Measurements from ENCODE around the gene MALAT1. TPM values are rescaled to one million over a fixed set of nuclear protein-coding genes. Genes with fewer than 3 reads are reported as not detected.
"Not testable (repeated sequence)": the region's sequence is repeated elsewhere in the genome, so short reads cannot be mapped to it uniquely, and the experiment has no call there.

MALAT1 gene
- total and polyA plus RNA-seq, 2 of the 8 experiments (the other 6 are each of a cell fraction or from before 2014, with no cell fraction given): 115 to 984 TPM

DNA sequence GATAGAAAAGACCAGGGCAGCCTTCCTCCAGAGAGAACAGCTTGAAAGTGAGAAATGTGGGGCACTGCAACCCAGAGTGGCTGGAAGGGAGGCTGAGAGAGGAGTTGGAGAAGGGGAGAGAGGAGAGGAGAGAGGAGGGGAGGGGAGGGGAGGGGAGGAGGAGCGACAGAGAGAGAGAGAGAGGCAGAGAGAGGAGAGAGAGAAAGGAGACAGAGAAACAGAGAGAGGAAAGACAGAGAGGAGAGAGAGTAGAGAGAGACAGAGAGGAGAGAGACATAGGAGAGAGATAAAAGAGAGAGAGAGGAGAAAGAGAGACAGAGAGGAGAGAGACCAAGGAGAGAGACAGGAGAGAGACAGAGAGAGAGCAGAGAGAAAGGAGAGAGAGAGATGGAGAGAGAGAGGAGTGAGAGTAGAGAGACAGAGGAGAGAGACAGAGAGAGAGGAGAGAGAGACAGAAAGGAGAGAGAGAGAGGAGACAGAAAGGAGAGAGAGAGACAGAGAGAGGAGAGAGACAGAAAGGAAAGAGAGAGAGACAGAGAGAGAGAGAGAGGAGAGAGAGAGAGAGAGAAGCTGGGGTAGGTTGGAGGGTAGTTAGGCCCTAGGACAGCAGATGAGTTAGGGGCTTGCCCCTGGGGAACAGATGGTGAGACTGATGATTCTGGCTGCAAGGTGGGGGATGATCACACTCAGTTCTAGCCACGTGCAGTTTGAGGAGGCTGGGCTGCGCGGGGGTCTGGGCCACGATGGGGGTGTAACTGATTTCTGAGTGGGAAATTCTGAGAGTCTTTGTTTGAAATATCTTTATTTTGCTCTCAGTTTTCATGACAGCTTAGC is 17.5 kb downstream of the MALAT1 start (continued):
- no peak for TF ChIP-seq PHF8 (conservative IDR thresholded peaks at IDR 0.05; ENCODE audit: low read depth, low read length)
- TF ChIP-seq TAF1 (IDR thresholded peaks at IDR 0.05; ENCODE audit: low read depth, low read length): no peak

DNA sequence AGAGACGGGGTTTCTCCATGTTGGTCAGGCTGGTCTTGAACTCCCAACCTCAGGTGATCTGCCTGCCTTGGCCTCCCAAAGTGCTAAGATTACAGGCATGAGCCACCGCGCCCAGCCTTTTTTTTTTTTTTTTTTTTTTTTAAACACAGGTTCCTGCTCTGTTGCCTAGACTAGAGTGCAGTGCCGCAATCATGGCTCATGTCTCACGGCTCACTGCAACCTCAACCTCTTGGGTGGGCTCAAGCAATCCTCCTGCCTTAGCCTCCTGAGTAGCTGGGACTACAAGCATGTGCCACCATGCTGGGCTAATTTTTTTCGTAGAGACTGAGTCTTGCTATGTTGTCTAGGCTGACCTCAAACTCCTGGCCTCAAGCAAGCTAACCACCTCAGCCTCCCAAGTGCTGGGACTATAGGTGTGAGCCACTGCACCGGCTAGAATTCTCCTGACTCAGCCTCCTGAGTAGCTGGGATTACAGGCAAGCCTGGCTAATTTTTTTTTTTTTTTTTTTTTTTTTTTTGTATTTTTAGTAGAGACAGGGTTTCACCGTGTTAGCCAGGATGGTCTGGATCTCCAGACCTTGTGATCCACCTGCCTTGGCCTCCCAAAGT is 20.2 kb downstream of the MALAT1 start:
- H2AK5ac ChIP-seq (ENCODE audit: low read depth, low read length); H2BK20ac ChIP-seq (ENCODE audit: low read length); H3K36me3 ChIP-seq (ENCODE audit: control insufficient read depth in 2 of 4, insufficient read depth in 4 of 4, low read length in 3 of 4); DNase-seq (ENCODE audit: low read depth in 1 of 2, low spot score in 2 of 2); H3K79me2 ChIP-seq (ENCODE audit: control insufficient read depth in 1 of 2, insufficient read depth in 2 of 2, low read length in 2 of 2); H3K4ac ChIP-seq (replicated peaks; ENCODE audit: insufficient read length, low read depth, low read length); H3K56ac ChIP-seq (replicated peaks; ENCODE audit: insufficient read length, low read depth, low read length); FAIRE-seq; H4K91ac ChIP-seq (replicated peaks; ENCODE audit: insufficient read length, low read length); H3K27ac ChIP-seq (ENCODE audit: low read depth, low read length); H4K8ac ChIP-seq (ENCODE audit: extremely low read depth, insufficient read depth, low read length); H3K23ac ChIP-seq (ENCODE audit: insufficient read length); H3K23me2 ChIP-seq (ENCODE audit: low read depth, low read length); H3K4me1 ChIP-seq (replicated peaks in 1 of 4; ENCODE audit: control insufficient read depth in 3 of 4, insufficient read depth in 4 of 4, low read length in 3 of 4); H3K79me1 ChIP-seq (ENCODE audit: low read depth, low read length); CTCF ChIA-PET (ENCODE audit: partially characterized antibody); H3K27me3 ChIP-seq (replicated peaks in 1 of 4; ENCODE audit: control insufficient read depth in 3 of 4, extremely low read depth in 1 of 4, insufficient read depth in 3 of 4, low read length in 3 of 4); H3K18ac ChIP-seq (ENCODE audit: extremely low read depth, low read length); H4K20me1 ChIP-seq (replicated peaks in 1 of 2; ENCODE audit: control insufficient read depth in 1 of 2, insufficient read depth in 2 of 2, low read length in 2 of 2); H2BK12ac ChIP-seq (ENCODE audit: low read depth, low read length); H3K4me3 ChIP-seq (ENCODE audit: extremely low read depth in 1 of 4, insufficient read depth in 2 of 4, low read depth in 3 of 4, low read length in 4 of 4); H2BK5ac ChIP-seq (ENCODE audit: low read depth, low read length); H3K9me3 ChIP-seq (ENCODE audit: insufficient read depth in 2 of 2, low read depth in 1 of 2, low read length in 1 of 2); H3K9ac ChIP-seq (replicated peaks in 1 of 4; ENCODE audit: extremely low read depth in 1 of 4, low read depth in 3 of 4, low read length in 3 of 4); H2BK15ac ChIP-seq (ENCODE audit: low read length); H2AFZ ChIP-seq (ENCODE audit: low read length); H3K4me2 ChIP-seq (ENCODE audit: insufficient read depth in 1 of 2, low read depth in 2 of 2, low read length in 2 of 2); H3K14ac ChIP-seq (ENCODE audit: insufficient read length); H2BK120ac ChIP-seq (replicated peaks; ENCODE audit: low read depth, low read length); H4K5ac ChIP-seq (ENCODE audit: insufficient read length, low read depth, low read length): not testable (repeated sequence)
- 94% methylated on average over 5 of the region's 8 CpGs; no CpG with 5 or more reads in 1 of the 2 experiments for WGBS, 2 experiments (ENCODE audit: extremely low coverage in 1 of 2, insufficient coverage in 1 of 2, insufficient read length in 1 of 2, insufficient replicate concordance in 2 of 2, low coverage in 1 of 2, low lambda C conversion rate in 2 of 2, missing lambda C conversion rate in 1 of 2)
- POLR2A ChIA-PET (ENCODE audit: partially characterized antibody): interaction anchor here (1.8 to 28.1 kb wide), 2 partner anchors 15 to 24 kb away, joined by 4 to 1569 read pairs; partner anchors contain the start of gene MALAT1
